IMR-90 (cell line): ENCODE measurements around the gene MCF2L. TPM values are rescaled to one million over a fixed set of nuclear protein-coding genes. Genes with fewer than 3 reads are reported as not detected.

Experiments used
- ATAC-seq: fragments of 200-7000 bp; cut with Tn5 transposase; 2 replicates; pipeline ENCODE4 v1.9.1; 2020; ENCODE audit warnings: low read depth, mild to moderate bottlenecking, moderate library complexity
- BruUV-seq: library from RNA; stranded (reverse); fragments of 400-500 nt; replicated peaks from 2 replicates; lab custom pipeline; 2021; lab: Mats Ljungman, UMichigan
- CTCF ChIA-PET: fragments of 300-600 bp; formaldehyde crosslinking; extraction: SDS; loops from one replicate; lab custom pipeline; 2021; ENCODE audit warnings: antibody characterized with exemption; lab: Yijun Ruan, JAX
- POLR2A ChIA-PET: fragments of 300-600 bp; sonication (Branson Sonifier 250); formaldehyde crosslinking; loops from one replicate; lab custom pipeline; 2022; ENCODE audit warnings: antibody characterized with exemption; ENCODE audit not compliant: unreplicated experiment; lab: Charles Lee
- DNase-seq: peaks from one replicate; pipeline ENCODE4 v3.0.0; 2013
- H2AFZ ChIP-seq: replicated peaks from 2 replicates; pipeline ENCODE3; 2013; ENCODE audit warnings: low read length, mild to moderate bottlenecking; ENCODE audit not compliant: poor library complexity
- H2AK5ac ChIP-seq: 2 replicates; pipeline ENCODE4 v1.6.1; 2013; ENCODE audit warnings: low read depth, low read length, inconsistent platforms
- H2AK9ac ChIP-seq: replicated peaks from 2 replicates; pipeline ENCODE3; 2013; ENCODE audit warnings: mild to moderate bottlenecking, low read depth, low read length, moderate library complexity; ENCODE audit not compliant: poor library complexity
- H2BK120ac ChIP-seq: 2 replicates; pipeline ENCODE4 v1.6.1; 2013; ENCODE audit warnings: low read depth, low read length, inconsistent platforms
- H2BK15ac ChIP-seq: 3 replicates; pipeline ENCODE4 v1.6.1; 2013; ENCODE audit warnings: low read depth, low read length, inconsistent platforms
- H2BK20ac ChIP-seq: 2 replicates; pipeline ENCODE4 v1.6.1; 2013; ENCODE audit warnings: low read depth, mild to moderate bottlenecking, inconsistent platforms, low read length, moderate library complexity
- H2BK5ac ChIP-seq: 2 replicates; pipeline ENCODE4 v1.6.1; 2013; ENCODE audit warnings: mild to moderate bottlenecking, low read depth, low read length, inconsistent platforms; ENCODE audit not compliant: poor library complexity, severe bottlenecking
- H3K14ac ChIP-seq: replicated peaks from 2 replicates; pipeline ENCODE4 v1.6.1; 2013; ENCODE audit warnings: low read depth, low read length, inconsistent platforms
- H3K18ac ChIP-seq: 2 replicates; pipeline ENCODE4 v1.6.1; 2013; ENCODE audit warnings: low read depth, low read length, control low read depth
- H3K23ac ChIP-seq: 2 replicates; pipeline ENCODE4 v1.6.1; 2013; ENCODE audit warnings: low read depth, low read length, inconsistent platforms
- H3K27ac ChIP-seq: 2 replicates; pipeline ENCODE4 v1.5.1; 2013; ENCODE audit warnings: mild to moderate bottlenecking, control low read depth, low read length; ENCODE audit not compliant: insufficient read depth
- H3K27me3 ChIP-seq: 2 replicates; pipeline ENCODE4 v1.6.1; 2013; ENCODE audit warnings: low read length; ENCODE audit not compliant: control insufficient read depth, insufficient read depth
- H3K36me3 ChIP-seq: 2 replicates; pipeline ENCODE4 v1.6.1; 2013; ENCODE audit warnings: low read length, mixed read lengths; ENCODE audit not compliant: control insufficient read depth, insufficient read depth
- H3K4ac ChIP-seq: 2 replicates; pipeline ENCODE4 v1.6.1; 2013; ENCODE audit warnings: low read depth, low read length, inconsistent platforms
- H3K4me1 ChIP-seq: 2 replicates; pipeline ENCODE4 v1.6.1; 2013; ENCODE audit warnings: low read length, mixed read lengths; ENCODE audit not compliant: control insufficient read depth, insufficient read depth
- H3K4me2 ChIP-seq: 2 replicates; pipeline ENCODE4 v1.6.1; 2013; ENCODE audit warnings: low read depth, mild to moderate bottlenecking, control low read depth, low read length, moderate library complexity
- H3K4me3 ChIP-seq: 2 replicates; pipeline ENCODE4 v1.5.1; 2013; ENCODE audit warnings: low read depth, mild to moderate bottlenecking, control low read depth, low read length, moderate library complexity; ENCODE audit not compliant: insufficient read depth
- H3K56ac ChIP-seq: 2 replicates; pipeline ENCODE4 v1.6.1; 2013; ENCODE audit warnings: low read length, inconsistent platforms; ENCODE audit not compliant: insufficient read depth; ENCODE audit errors: extremely low read depth
- H3K79me1 ChIP-seq, 2 experiments: 2 replicates each; pipeline ENCODE4 v1.6.1; 2013; ENCODE audit warnings: low read length in 2 of 2, inconsistent platforms in 1 of 2, low read depth in 1 of 2
- H3K9ac ChIP-seq: 2 replicates; pipeline ENCODE4 v1.6.1; 2013; ENCODE audit warnings: low read depth, low read length, control low read depth
- H3K9me1 ChIP-seq: 2 replicates; pipeline ENCODE4 v1.6.1; 2013; ENCODE audit warnings: low read length, inconsistent platforms; ENCODE audit not compliant: insufficient read depth
- H3K9me3 ChIP-seq: 2 replicates; pipeline ENCODE4 v1.6.1; 2013; ENCODE audit warnings: low read length; ENCODE audit not compliant: control insufficient read depth, insufficient read depth
- H4K20me1 ChIP-seq: 2 replicates; pipeline ENCODE4 v1.6.1; 2013; ENCODE audit warnings: low read length, inconsistent platforms; ENCODE audit not compliant: insufficient read depth
- H4K5ac ChIP-seq: 2 replicates; pipeline ENCODE4 v1.6.1; 2013; ENCODE audit warnings: mild to moderate bottlenecking, low read depth, low read length, control low read depth
- H4K8ac ChIP-seq, 2 experiments: 2 replicates each; pipeline ENCODE4 v1.6.1; 2013; ENCODE audit warnings: low read depth in 2 of 2, low read length in 2 of 2, control low read depth in 1 of 2, inconsistent platforms in 1 of 2
- H4K91ac ChIP-seq: 2 replicates; pipeline ENCODE4 v1.6.1; 2013; ENCODE audit warnings: low read depth, low read length, inconsistent platforms; ENCODE audit not compliant: insufficient read depth
- BHLHE40 ChIP-seq: fragments of 150-350 bp; IDR thresholded peaks from 2 replicates; pipeline ENCODE4 v1.6.1; 2016; ENCODE audit warnings: mild to moderate bottlenecking, low read depth, low read length
- CHD1 ChIP-seq: IDR thresholded peaks from 2 replicates; pipeline ENCODE4 v1.6.1; 2012; ENCODE audit warnings: low read depth, low read length, improper control_type of control experiment
- FOS ChIP-seq: fragments of 150-350 bp; IDR thresholded peaks from 2 replicates; pipeline ENCODE4 v1.6.1; 2016; ENCODE audit warnings: low read depth, low read length
- MAFK ChIP-seq: IDR thresholded peaks from 2 replicates; pipeline ENCODE4 v1.6.1; 2012; ENCODE audit warnings: low read depth, low read length, improper control_type of control experiment
- MAZ ChIP-seq: IDR thresholded peaks from 2 replicates; pipeline ENCODE4 v1.6.1; 2012; ENCODE audit warnings: low read depth, mild to moderate bottlenecking, low read length, improper control_type of control experiment, moderate library complexity, borderline replicate concordance
- MXI1 ChIP-seq: IDR thresholded peaks from 2 replicates; pipeline ENCODE4 v1.6.1; 2012; ENCODE audit warnings: low read depth, mild to moderate bottlenecking, low read length, moderate library complexity, borderline replicate concordance
- NFE2L2 ChIP-seq: fragments of 150-350 bp; IDR thresholded peaks from 2 replicates; pipeline ENCODE4 v1.6.1; 2016; ENCODE audit warnings: low read depth, mild to moderate bottlenecking, low read length
- RFX5 ChIP-seq: IDR thresholded peaks from 2 replicates; pipeline ENCODE4 v1.8.0; 2012; ENCODE audit warnings: low read depth, mild to moderate bottlenecking, low read length, moderate library complexity
- WGBS, 2 experiments: methylation state at CpG; one replicate each; pipeline versions ENCODE4 v1.1.5 to v1.1.7; 2013; ENCODE audit warnings: missing lambda C conversion rate in 2 of 2; ENCODE audit not compliant: insufficient read length in 1 of 2; ENCODE audit errors: extremely low coverage in 2 of 2; 5-methylcytosine and 5-hydroxymethylcytosine counted together
- dilution Hi-C: fragments of 300-500 bp; cut with HindIII; formaldehyde crosslinking; loops from one replicate; pipeline ENCODE4 v1.14.3; 2018; ENCODE audit warnings: low sequenced_read_pairs; ENCODE audit not compliant: unreplicated experiment
- in situ Hi-C: fragments of 300-500 bp; cut with MboI; formaldehyde crosslinking; loops from 3 replicates; pipeline ENCODE4 v1.14.3; 2019; ENCODE audit warnings: low sequenced_read_pairs, inconsistent platforms, mixed read lengths
- intact Hi-C: fragments of 100-400 bp; cut with micrococcal nuclease; formaldehyde crosslinking; loops from 2 replicates; pipeline ENCODE4 v1.10.0; 2022
- polyA plus RNA-seq, 3 experiments: library from polyadenylated mRNA; depleted of rRNA; stranded (reverse); fragments of >200 nt; gene quantifications; 2 replicates each; pipeline ENCODE4 v1.2.3, GENCODE V29; 2012; ENCODE audit warnings: low replicate concordance in 1 of 3
- total RNA-seq: library from RNA; depleted of rRNA; stranded (reverse); fragments of >200 nt; gene quantifications from 2 replicates; pipeline ENCODE4 v1.2.3, GENCODE V29; 2012
- TF ChIP-seq, protein P1 (sequence below): fragments of 150-350 bp; IDR thresholded peaks from 2 replicates; pipeline ENCODE4 v1.6.1; 2017; ENCODE audit warnings: mild to moderate bottlenecking, antibody characterized with exemption, low read length, low read depth
- TF ChIP-seq, protein P2 (sequence below): fragments of 150-350 bp; IDR thresholded peaks from 2 replicates; pipeline ENCODE4 v1.6.1; 2016; ENCODE audit warnings: low read depth, mild to moderate bottlenecking, low read length, moderate library complexity, borderline replicate concordance

Gene MCF2L
- total and polyA plus RNA-seq, 2 of the 4 experiments (the other 2 are of a cell fraction), result 0.18 TPM; not detected in 1

DNA sequence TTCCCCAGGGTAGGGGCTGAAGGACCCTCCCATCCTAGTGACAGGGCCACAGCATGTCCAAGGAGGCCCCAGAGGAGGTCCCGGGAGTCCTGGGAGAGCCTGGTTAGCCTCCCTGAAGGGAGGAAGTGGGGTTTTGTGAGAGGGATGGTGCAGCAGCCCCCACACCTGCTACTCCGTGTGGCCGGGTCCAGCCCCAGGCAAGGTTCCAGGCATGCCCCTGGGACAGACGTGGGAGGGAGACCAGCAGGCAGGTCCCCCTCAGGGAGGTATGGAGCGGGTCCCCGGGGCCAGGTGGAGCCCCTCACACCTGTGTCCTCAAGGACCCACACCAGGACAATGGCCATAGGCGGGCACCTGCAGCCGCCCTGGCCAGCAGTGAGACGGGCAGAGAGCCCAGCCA lies 134.6 kb downstream of the MCF2L start:
- BruUV-seq, result no TSS peak
- no peak overlapping the region for H2AK9ac ChIP-seq
- no peak overlapping the region for H4K8ac ChIP-seq
- no peaks in the 10 kb centered on the region for H3K9me3 ChIP-seq
- WGBS, 2 experiments, result 94% methylated on average over 3 of the region's 9 CpGs; no CpG with 5 or more reads in 1 of the 2 experiments
- no peak overlapping the region for H3K14ac ChIP-seq
- no peak overlapping the region for H2BK20ac ChIP-seq
- no peaks in the 10 kb centered on the region for H4K20me1 ChIP-seq
- no peak overlapping the region for H3K4me3 ChIP-seq
- H3K36me3 ChIP-seq, result no peaks in the 10 kb centered on the region
- no peak overlapping the region for H2BK15ac ChIP-seq
- H3K9me1 ChIP-seq, result peaks cover 2% of the 10 kb centered on the region; the same call in 1 of the 2 replicates
- H3K79me1 ChIP-seq, result no peaks in the 10 kb centered on the region
- no peak overlapping the region for H2AK5ac ChIP-seq
- no peak overlapping the region for H3K56ac ChIP-seq
- H4K91ac ChIP-seq, result no peak overlapping the region
- ATAC-seq (no peak), DNase-seq (no peak)
- no peak overlapping the region for H3K23ac ChIP-seq
- H3K27ac ChIP-seq, result no peak overlapping the region
- H3K4me1 ChIP-seq, result peaks cover 3% of the 10 kb centered on the region; the same call in 1 of the 2 replicates
- H3K9ac ChIP-seq, result no peak overlapping the region
- H2BK5ac ChIP-seq, result no peak overlapping the region
- no peak overlapping the region for H2BK120ac ChIP-seq
- H3K4me2 ChIP-seq, result no peak overlapping the region
- CTCF ChIA-PET, result no interaction called here
- POLR2A ChIA-PET, result no interaction called here
- dilution Hi-C loops (no loop called here), in situ Hi-C loops (no loop called here), intact Hi-C loops (no loop called here)
- peaks cover 15% of the 10 kb centered on the region for H3K27me3 ChIP-seq
- H3K18ac ChIP-seq, result no peak overlapping the region
- TF ChIP-seq CHD1 (no peak), MAFK (no peak), NFE2L2 (no peak), RFX5 (no peak), MAZ (no peak), MXI1 (no peak), BHLHE40 (no peak), FOS (no peak)
- TF ChIP-seq, protein P1, sequence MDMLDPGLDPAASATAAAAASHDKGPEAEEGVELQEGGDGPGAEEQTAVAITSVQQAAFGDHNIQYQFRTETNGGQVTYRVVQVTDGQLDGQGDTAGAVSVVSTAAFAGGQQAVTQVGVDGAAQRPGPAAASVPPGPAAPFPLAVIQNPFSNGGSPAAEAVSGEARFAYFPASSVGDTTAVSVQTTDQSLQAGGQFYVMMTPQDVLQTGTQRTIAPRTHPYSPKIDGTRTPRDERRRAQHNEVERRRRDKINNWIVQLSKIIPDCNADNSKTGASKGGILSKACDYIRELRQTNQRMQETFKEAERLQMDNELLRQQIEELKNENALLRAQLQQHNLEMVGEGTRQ, result no peak
- TF ChIP-seq, protein P2, sequence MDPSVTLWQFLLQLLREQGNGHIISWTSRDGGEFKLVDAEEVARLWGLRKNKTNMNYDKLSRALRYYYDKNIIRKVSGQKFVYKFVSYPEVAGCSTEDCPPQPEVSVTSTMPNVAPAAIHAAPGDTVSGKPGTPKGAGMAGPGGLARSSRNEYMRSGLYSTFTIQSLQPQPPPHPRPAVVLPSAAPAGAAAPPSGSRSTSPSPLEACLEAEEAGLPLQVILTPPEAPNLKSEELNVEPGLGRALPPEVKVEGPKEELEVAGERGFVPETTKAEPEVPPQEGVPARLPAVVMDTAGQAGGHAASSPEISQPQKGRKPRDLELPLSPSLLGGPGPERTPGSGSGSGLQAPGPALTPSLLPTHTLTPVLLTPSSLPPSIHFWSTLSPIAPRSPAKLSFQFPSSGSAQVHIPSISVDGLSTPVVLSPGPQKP, result no peak
- no peak overlapping the region for H2AFZ ChIP-seq
- no peak overlapping the region for H3K4ac ChIP-seq
- H4K5ac ChIP-seq, result no peak overlapping the region
